ES-I3 (cell line): Measurements from ENCODE around the gene NDUFS7.
A peak's percentile ranks its signal among the peaks of the same experiment; 100 is the strongest.
"Not testable (repeated sequence)": the region's sequence is repeated elsewhere in the genome, so short reads cannot be mapped to it uniquely, and the experiment has no call there.

Source experiments
- H3K36me3 ChIP-seq: 2 replicates; pipeline ENCODE4 v1.6.1; 2013; ENCODE audit warnings: mild to moderate bottlenecking, low read length, control low read depth, moderate library complexity; ENCODE audit not compliant: insufficient read depth
- H3K4me1 ChIP-seq: 2 replicates; pipeline ENCODE4 v1.6.1; 2013; ENCODE audit warnings: mild to moderate bottlenecking, control low read depth, low read length; ENCODE audit not compliant: insufficient read depth
- H3K9ac ChIP-seq: 2 replicates; pipeline ENCODE4 v1.6.1; 2013; ENCODE audit warnings: low read depth, mild to moderate bottlenecking, low read length, moderate library complexity
- H3K9me3 ChIP-seq: 2 replicates; pipeline ENCODE4 v1.6.1; 2013; ENCODE audit warnings: mild to moderate bottlenecking, low read length, moderate library complexity; ENCODE audit not compliant: control insufficient read depth, insufficient read depth

The NDUFS7 gene

DNA sequence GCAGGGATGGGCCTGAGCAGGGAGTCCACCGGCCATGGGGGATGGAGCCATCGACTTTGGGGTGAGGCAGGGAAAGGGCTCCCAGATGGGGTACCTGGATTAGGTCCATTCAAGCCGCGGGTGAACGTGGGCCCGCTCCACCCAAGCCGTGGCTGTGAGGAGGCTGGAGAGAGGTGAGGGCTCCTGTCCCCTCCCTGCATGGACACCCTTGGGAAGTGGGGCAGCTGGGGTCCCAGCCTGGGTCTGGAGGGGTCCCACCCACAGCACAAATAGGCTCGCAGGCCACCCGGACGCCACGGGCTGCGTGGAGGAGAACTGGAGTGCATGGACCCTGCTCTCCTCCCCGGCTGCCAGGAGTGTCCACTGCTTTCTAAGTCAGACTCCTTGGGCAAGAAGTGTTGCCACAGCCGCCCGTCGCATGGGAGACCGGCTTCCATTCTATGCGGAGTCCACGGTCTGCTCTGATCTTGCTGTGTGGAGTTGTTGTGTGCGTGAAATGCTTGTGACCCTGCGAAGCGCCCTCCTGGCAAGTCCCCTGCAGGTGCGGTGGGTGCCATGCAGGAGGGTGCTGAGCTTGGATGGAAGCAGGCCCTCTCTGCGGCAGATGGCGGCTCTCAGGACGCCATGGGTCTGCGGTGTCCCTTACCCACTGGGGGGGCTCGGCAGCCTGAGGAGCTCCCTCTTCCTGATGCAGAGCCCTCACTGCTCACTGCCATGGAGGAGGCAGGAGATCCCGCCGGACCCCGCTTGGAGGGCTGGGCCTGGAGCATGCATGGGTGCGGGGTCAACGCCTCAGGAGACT, 25.7 kb downstream of the NDUFS7 start:
- H3K36me3 ChIP-seq = no peaks in the 10 kb centered on the region; the same call in 1 of the 2 replicates
- H3K4me1 ChIP-seq = peaks cover 4% of the 10 kb centered on the region; the same call in 1 of the 2 replicates
- H3K9me3 ChIP-seq = no peaks in the 10 kb centered on the region
- H3K9ac ChIP-seq = peak overlapping the region; percentile 76

GRCh38 chr19:1410136-1410786, 26.6 kb downstream of the NDUFS7 start:
- no peaks in the 10 kb centered on the region; the same call in 1 of the 2 replicates for H3K36me3 ChIP-seq
- no peaks in the 10 kb centered on the region for H3K9me3 ChIP-seq
- no peak overlapping the region for H3K9ac ChIP-seq
- peaks cover 9% of the 10 kb centered on the region; the same call in 1 of the 2 replicates for H3K4me1 ChIP-seq

- no peaks in the 10 kb centered on the region for H3K9me3 ChIP-seq
- H3K4me1 ChIP-seq = peaks cover 12% of the 10 kb centered on the region
- no peak overlapping the region for H3K9ac ChIP-seq
- H3K36me3 ChIP-seq = no peaks in the 10 kb centered on the region; the same call in 1 of the 2 replicates
These were observed 27.1 kb downstream of the NDUFS7 start for GRCh38 chr19:1410789-1411188.

GRCh38 chr19:1411255-1412191, 27.8 kb downstream of the NDUFS7 start:
- Histone ChIP-seq H3K9ac (no peak overlapping the region), H3K9me3 (no peaks in the 10 kb centered on the region), H3K4me1 (peaks cover 20% of the 10 kb centered on the region), H3K36me3 (no peaks in the 10 kb centered on the region; the same call in 1 of the 2 replicates)

- H3K9ac ChIP-seq = no peak overlapping the region
- H3K4me1 ChIP-seq = peaks cover 20% of the 10 kb centered on the region
- H3K9me3 ChIP-seq = no peaks in the 10 kb centered on the region
- H3K36me3 ChIP-seq = no peaks in the 10 kb centered on the region; the same call in 1 of the 2 replicates
These were observed 28.7 kb downstream of the NDUFS7 start for GRCh38 chr19:1412323-1412923.

DNA sequence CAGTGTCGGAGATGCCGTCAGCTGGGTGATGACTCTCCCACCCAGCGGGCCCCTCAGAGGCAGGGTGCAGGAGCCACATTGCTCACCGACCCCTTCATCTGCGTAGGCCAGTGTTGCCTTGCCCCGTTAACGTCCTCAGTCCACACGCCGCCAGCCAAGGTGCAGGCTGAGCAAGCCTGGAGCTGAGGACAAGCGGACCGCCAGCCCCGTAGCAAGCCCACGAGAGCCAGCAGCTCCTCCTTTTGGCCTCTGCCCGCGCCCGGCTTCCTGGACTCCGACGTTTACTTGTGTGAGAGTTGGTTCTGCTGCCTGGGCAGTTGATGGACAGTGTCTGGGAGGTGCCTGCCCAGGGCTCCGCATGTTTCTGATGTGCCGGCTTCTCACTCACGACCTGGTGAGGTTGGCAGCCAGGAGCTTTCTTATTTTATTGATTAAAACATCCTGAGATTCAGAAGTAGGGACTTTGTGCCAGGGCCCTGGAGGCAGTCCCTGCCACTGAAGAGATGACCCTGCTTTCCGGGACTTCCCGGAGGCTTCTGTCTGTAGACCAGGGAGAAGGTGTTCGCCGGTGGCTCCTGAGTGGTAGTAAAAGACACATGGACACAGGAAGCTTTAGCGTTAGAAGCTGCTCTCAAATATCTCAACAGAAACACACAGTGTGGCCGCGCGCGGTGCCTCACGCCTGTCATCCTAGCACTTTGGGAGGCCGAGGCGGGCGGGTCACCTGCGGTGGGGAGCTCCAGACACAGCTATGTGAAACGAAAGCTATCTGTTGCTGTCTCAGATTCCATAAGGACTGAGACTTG, 29.5 kb downstream of the NDUFS7 start:
- no peaks in the 10 kb centered on the region; the same call in 1 of the 2 replicates for H3K36me3 ChIP-seq
- H3K4me1 ChIP-seq = peaks cover 20% of the 10 kb centered on the region
- H3K9ac ChIP-seq = no peak overlapping the region
- H3K9me3 ChIP-seq = no peaks in the 10 kb centered on the region

GRCh38 chr19:1416014-1416841, 32.5 kb downstream of the NDUFS7 start:
- Histone ChIP-seq H3K4me1 (peaks cover 15% of the 10 kb centered on the region), H3K36me3 (peaks cover 2% of the 10 kb centered on the region), H3K9ac (peak overlapping the region; percentile 17; the same call in 1 of the 2 replicates), H3K9me3 (no peaks in the 10 kb centered on the region)

DNA sequence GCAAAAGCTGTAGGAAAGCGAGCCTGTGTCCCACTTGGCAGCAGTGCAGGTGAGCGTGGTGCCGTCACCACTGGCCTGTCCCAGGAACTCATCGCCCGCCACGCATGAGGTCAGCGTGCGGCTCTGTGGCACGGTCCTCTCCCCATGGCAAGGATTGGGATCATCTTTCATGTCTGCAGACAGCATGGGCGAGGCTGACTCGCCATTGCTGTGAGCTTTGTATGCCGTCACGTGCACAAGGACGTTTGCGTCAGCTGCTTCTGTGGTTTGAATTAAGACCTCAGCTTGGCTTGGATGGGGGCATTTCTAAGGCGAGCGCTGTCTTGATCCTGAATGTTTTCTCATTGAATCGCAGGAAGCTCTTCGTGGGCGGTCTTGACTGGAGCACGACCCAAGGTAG, 33.4 kb downstream of the NDUFS7 start:
- peaks cover 2% of the 10 kb centered on the region for H3K36me3 ChIP-seq
- H3K4me1 ChIP-seq = peaks cover 15% of the 10 kb centered on the region
- no peak overlapping the region for H3K9ac ChIP-seq
- H3K9me3 ChIP-seq = no peaks in the 10 kb centered on the region

- peaks cover 15% of the 10 kb centered on the region for H3K4me1 ChIP-seq
- H3K9me3 ChIP-seq = no peaks in the 10 kb centered on the region
- H3K9ac ChIP-seq = no peak overlapping the region
- peaks cover 2% of the 10 kb centered on the region for H3K36me3 ChIP-seq
These were observed 34.2 kb downstream of the NDUFS7 start for GRCh38 chr19:1417681-1418495.

DNA sequence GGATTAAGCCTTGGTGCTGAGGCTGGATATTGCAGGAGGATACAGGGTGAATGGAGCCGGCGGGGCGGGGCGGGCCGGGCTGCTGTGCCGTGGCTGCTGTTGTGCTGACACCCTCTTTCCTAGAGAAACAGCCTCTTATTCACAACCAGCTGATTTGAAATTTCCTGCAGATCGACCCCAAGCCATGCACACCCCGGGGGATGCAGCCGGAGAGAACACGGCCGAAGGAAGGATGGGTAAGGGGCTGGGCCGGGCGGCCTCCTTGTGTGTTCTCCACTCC, 34.7 kb downstream of the NDUFS7 start:
- peaks cover 6% of the 10 kb centered on the region for H3K36me3 ChIP-seq
- H3K9me3 ChIP-seq = no peaks in the 10 kb centered on the region
- H3K4me1 ChIP-seq = peaks cover 15% of the 10 kb centered on the region
- H3K9ac ChIP-seq = no peak overlapping the region

DNA sequence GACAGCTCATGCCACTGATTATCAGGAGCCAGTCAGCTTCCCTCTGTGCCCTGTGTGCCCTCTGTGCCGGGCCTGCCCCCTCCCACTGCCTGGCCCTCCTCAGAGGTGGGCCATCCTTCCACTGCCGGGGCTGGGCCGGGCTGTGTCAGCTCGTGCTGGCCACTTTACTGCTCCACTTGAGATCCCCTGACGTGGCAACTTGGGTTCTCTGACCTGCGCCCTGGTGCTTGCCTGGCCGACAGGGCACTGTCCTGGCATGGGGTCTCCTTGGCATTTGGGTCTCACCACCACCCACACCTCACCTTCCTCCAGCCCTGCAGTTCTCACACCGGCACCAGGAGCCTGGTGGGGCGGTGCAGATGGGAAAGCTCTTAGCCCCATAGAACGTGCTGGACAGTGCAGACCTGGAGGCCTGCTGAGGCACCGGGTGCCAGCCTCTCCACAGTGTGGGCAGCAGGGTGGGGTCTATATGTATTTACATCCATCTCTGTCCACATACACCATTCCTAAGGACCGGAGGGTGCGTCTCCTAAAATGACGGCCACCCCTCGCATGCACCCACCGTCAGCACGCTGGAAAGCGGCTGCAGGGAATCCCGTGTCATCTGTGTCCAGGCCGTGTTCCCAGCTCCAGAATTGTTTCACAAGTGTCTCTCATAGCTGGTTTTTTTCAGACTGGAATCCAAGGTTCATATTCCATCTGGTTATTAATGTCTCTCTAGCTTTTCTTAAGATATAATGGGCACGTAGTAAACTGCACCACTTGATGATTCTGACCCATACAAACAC, 35.4 kb downstream of the NDUFS7 start:
- Histone ChIP-seq H3K9me3 (no peaks in the 10 kb centered on the region), H3K36me3 (peaks cover 11% of the 10 kb centered on the region), H3K9ac (no peak overlapping the region), H3K4me1 (peaks cover 15% of the 10 kb centered on the region)

DNA sequence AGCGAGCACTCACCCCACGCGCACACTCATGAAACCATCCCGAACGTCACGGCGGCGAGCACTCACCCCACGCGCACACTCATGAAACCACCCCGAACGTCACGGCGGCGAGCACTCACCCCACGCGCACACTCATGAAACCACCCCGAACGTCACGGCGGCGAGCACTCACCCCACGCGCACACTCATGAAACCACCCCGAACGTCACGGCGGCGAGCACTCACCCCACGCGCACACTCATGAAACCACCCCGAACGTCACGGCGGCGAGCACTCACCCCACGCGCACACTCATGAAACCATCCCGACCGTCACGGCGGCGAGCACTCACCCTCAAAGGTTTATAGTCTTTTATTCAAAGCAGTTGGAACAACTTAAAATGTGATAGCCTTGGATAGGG, 36.4 kb downstream of the NDUFS7 start:
- Histone ChIP-seq H3K36me3 (peaks cover 11% of the 10 kb centered on the region), H3K4me1 (peaks cover 12% of the 10 kb centered on the region)
- H3K9me3 ChIP-seq, H3K9ac ChIP-seq: not testable (repeated sequence)
